HG03159 (cell line): ENCODE results near the gene OR10V1.

Experiments used
- ATAC-seq: cut with Tn5 transposase; IDR thresholded peaks from one replicate; pipeline ENCODE4 v1.9.1; 2021; ENCODE audit warnings: mild to moderate bottlenecking, moderate library complexity; ENCODE audit not compliant: unreplicated experiment

Gene OR10V1

GRCh38 chr11:59713745-59714144 lies at the start of gene OR10V1:
Gene OR10V1 (minus strand): TSS chr11:59713845. CDS start chr11:59713845, 0 bp downstream.
- ATAC-seq, result no peak

DNA sequence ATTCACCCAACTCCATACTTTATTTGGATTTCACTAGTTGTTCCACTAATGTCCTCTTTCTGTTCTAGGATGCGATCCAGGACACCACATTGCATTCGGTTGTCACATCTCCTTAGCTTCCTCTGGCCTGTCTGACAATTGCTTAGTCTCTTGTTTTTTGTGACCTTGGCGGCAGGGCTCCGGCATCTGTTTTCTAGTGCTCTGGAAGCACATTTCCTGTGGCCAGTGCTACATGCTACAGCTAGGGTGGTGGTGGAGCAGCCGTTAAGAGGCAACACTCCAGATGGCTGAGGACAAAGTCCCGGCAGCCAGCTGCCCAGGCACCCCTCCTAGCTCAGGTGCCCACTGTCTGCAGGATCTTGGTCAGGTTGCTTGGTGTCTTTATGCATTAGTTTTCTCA lies 48.3 kb upstream of the OR10V1 start:
- ATAC-seq, result no peak

DNA sequence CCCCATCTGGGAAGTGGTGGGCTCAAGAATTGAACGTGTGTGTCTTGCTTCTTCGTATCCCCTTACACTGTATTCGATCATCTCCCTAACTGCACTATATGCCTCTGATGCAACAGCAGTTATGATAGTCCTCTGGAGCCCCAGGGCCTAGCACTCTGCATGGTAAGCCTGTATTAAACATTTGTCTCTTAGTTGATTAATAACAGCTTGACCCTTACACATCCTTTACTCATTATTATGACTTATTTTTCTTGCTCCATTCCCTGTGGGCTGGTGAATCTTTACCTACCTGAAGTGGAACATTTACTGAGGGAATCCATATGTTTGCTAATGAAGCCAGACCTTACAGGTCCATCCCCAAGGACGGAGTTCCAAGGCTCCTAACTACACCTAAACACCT lies 47.1 kb upstream of the OR10V1 start:
- no peak for ATAC-seq

DNA sequence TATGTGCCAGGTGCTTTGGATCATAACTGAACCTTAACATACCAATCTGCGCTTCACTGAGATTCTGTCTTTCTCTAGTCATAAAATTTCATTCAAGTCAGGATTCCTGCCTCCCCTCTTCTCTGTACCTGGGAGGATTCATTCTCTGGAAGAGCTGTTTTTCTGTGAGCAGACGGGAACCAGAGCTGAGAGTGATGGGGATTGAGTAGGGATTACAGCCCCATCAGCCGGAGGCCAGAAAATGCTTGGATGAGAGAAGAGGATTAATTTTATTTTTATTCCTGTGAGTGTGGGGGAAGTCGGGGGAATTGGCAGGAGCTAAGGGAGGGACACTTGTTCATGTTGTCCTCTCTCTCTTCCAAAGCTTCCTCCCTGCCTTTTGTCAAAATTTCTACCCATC lies 46.3 kb upstream of the OR10V1 start:
- ATAC-seq, result no peak

DNA sequence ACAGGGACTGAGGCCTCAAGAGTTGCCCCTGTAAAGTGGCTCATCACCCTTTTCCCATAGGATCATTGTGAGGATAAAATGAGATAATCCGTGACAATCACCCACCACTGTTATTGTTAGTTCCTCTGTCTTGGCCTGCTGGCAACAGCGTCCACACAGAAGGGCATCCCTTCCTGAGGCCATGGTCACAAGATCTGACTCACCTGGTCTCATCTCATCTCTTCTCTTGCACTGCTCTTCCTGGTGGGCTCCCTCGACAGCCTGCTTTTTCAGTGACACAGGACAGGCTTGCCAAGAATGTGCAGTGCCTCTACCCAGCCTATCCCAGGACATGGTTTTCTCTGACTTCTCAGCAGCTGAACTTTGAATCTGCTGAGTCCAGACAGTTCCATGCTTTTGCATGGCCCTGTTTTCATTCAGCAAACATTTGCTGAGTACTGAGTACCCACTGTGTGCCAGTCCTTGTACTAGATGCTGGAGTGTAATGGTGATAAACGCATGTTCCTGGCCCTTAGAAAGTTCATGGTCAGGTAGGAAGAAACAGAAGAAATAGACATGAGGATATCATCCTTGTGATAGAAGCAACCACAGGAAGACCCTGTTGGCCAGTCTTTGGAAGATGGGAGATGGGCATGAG lies 44.9 kb upstream of the OR10V1 start:
- no peak for ATAC-seq

DNA sequence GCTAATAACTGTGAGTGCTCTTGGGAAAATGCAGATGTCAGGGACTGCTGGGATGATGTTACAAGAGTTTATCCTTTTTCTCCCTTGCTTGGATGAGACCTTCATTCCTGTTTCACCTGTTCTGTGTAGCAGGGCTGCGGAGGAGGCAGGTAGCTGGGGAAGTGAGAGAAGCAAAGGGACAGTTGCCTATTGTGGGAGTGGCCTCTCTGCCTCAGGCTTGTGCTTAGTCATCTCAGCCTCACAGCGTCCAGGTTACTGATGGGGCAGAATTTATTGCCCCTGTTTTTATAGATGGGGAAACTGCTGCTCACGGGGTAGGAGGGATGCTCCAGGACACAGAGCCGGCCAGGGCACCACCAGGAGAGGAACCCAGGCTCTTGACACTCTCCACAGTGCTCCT lies 43.2 kb upstream of the OR10V1 start:
- ATAC-seq, result no peak

- no peak for ATAC-seq
Measured at GRCh38 chr11:59756558-59756840, 42.9 kb upstream of the OR10V1 start.

GRCh38 chr11:59755701-59756557 lies 42.3 kb upstream of the OR10V1 start:
- ATAC-seq, result peak; percentile 5

- ATAC-seq, result peak; percentile 67
Measured at GRCh38 chr11:59754859-59755700, 41.4 kb upstream of the OR10V1 start, which contains the start of gene STX3. Gene STX3 (plus strand): TSS chr11:59755376. CDS start chr11:59755606, 230 bp downstream.

- ATAC-seq, result peak; percentile 23
Measured at GRCh38 chr11:59754494-59754858, 40.8 kb upstream of the OR10V1 start.

DNA sequence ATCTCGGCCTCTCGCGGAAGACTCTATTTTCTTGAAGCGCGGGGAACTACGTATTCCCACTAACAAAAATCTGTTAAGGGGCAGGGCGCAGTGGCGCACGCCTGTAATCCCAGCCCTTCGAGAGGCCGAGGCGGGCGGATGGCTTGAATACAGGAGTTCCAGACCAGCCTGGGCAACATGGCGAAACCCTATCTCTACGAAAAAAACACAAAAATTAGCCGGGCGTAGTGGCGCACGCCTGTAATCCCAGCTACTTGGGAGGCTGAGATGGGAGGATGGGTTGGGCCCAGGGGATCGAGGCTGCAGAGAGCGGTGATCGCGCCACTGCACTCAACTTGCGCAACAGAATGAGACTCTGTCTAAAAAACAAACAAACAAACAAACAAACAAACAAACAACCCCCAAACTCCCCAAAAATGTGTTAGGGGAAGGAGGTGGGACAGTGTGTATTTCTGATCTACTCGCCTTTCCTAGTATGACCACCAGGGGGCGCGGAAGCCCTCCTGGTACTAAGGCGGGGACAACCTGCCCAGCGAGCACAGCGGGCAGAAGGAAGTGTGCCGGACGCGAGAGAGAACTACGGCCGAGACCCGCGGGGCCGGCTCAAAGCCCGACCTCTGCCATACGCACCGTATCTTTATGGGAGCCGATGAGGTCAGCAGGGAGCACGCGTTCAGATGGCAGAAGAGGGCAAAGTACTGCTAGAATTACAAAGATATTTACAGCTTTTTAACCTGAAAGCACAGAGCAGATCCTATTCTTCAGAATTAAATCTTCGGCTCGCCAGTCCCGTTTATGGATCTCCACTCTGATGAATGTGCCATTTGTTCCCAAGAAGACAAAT lies 40.2 kb upstream of the OR10V1 start:
- peak; percentile 72 for ATAC-seq

DNA sequence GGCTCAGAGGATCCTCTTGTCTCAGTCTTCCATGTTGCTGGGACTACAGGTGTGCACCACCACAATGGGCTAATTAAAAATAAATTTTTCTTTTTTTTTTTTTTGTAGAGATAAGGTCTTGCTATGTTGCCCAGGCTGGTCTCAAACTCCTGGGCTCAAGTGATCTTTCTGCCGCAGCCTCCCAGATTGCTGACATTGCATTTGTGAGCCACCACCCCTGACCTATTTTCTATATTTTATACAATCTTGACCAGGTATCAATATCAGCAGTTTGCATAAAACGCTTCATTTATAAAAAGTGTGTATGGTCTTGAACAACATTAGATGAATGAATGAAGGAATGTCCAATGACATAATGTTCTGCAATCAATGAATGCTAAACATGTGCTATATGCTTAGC lies 32.5 kb upstream of the OR10V1 start:
- ATAC-seq, result no peak

- no peak for ATAC-seq
Measured at GRCh38 chr11:59730896-59731565, 17.4 kb upstream of the OR10V1 start.

DNA sequence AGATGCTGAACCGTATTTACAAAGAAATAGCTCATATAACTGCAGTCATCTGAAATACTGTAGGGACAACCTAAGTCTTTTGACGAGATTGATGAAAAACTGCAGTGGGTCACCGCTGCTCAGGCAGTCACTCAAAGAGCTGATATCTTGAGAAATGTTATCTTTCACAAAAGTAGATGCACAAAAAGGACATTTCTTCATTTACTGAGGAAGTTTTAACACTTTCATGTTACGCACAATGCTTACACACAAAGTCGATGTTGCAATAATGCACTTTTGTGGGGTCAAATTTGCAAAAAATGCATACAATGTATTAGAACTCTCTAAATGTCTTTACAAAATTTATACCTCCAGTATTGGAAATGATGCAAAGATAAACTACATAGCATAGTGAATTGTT lies 16.2 kb upstream of the OR10V1 start:
- ATAC-seq, result no peak

- no peak for ATAC-seq
Measured at GRCh38 chr11:59728913-59729312, 15.3 kb upstream of the OR10V1 start.

DNA sequence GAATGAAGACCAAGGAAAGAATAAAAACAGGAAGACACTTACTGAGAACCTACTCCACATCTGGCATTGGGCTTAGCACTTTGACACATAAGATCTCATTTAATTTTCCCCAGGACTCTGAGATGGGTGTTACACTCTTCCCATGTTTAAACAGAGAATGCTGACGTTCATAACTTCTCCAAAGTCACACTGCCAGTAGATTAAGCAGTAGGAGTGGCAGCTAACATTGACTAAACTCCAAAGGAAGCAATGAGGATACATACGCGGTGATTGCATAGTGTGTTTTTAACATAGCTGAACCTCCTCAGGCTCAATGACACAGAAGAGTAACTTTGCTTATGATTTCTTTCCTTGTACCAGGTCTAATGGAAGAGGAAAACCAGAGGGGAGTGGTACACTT lies 14.5 kb upstream of the OR10V1 start:
- ATAC-seq, result no peak

DNA sequence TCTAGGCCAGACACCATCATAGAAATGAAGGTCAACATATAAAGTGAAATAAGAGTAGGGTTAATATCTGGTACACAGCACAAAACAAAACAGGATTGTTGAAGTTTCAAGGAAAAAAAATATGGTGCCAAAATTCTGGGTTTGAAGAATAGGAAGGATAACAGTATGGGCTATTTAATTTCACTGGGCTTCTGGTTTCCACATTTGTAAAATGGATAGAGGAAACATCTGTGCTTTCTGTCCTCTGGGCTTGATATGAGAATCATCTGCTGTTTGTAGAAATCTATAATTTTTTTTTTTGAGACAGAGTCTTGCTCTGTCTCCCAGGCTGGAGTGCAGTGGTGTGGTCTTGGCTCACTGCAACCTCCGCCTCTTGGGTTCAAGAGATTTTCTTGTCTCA lies 13.8 kb upstream of the OR10V1 start:
- ATAC-seq, result no peak

DNA sequence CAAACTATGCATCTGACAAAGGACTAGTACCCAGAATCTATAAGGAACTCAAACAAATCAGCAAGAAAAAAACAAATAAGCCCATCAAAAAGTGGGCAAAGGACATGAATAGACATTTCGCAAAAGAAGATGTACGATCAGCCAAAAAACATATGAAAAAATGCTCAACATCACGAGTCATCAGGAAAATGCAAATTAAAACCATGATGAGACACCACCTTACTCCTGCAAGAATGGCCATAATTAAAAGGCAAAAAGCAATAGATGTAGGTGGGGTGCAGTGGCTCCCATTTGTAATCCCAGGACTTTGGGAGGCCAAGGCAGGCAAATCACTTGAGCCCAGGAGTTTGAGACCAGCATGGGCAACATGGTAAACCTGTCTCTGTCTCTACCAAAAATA lies 10.4 kb upstream of the OR10V1 start:
- ATAC-seq, result no peak

DNA sequence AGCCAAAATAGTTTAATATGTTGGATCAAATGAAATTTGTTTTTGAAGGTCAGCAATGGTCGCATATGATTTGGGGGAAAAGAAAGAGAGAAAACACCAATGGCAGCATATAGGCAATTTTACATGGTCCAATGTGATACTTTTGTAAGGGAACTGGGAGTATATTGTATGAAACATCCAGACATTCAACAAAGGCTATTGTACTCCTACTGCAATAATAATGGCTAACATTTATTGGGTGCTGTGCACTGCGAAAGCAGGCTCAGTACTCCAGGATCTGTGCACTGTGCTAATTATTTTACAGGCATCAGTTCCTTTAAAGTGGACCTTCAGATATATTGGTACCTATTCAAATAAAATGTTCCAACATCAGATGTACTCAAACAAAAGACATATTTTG lies 5.9 kb upstream of the OR10V1 start:
- ATAC-seq, result no peak

DNA sequence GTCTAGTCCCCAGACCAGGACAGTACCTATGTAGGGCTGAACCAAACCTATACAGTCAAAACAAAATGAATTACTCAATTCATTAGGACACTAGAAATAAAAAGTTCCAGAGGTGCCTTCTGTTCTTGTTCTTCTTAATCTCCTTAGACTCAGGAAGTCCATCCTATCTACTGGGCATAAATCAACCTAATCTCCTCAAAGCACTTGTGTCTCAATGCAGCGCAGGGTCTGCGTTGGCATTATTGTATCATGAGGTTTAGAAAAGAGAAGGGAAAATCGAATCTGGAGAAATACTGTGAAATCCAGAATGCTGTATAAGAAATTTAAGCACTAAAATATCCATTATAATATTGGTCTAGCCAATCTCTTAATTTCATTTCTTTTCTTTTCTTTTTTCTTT lies 2.4 kb upstream of the OR10V1 start:
- ATAC-seq, result no peak
